Naive B cell (primary cell): ENCODE results near the gene CPSF7. TPM values are rescaled to one million over a fixed set of nuclear protein-coding genes. Genes with fewer than 3 reads are reported as not detected.
"Not testable (repeated sequence)": the region's sequence is repeated elsewhere in the genome, so short reads cannot be mapped to it uniquely, and the experiment has no call there.

Experiments
- ATAC-seq, 2 donors: fragments of 150-1000 bp; cut with Tn5 transposase; 2 replicates each; pipeline ENCODE4 v1.10.0; 2021; ENCODE audit warnings: low read depth in 2 of 2, mild to moderate bottlenecking in 2 of 2, moderate library complexity in 2 of 2
- DNase-seq: peaks from one replicate; pipeline ENCODE4 v3.0.0; 2022
- H3K27ac Mint-ChIP-seq, 6 donors: one replicate each; pipeline ENCODE4 v1.8.0; 2020 to 2022; ENCODE audit warnings: mild to moderate bottlenecking in 6 of 6, mixed read lengths in 6 of 6, moderate library complexity in 5 of 6, inconsistent platforms in 2 of 6
- H3K27me3 Mint-ChIP-seq, 3 donors: one replicate each; pipeline ENCODE4 v1.8.0; 2021 to 2022; ENCODE audit warnings: mixed read lengths in 3 of 3, mild to moderate bottlenecking in 1 of 3
- H3K36me3 Mint-ChIP-seq, 2 donors: one replicate each; pipeline ENCODE4 v1.8.0; 2020 to 2022; ENCODE audit warnings: mixed read lengths in 2 of 2, inconsistent platforms in 1 of 2, mild to moderate bottlenecking in 1 of 2
- H3K4me1 Mint-ChIP-seq, 3 donors: one replicate each; pipeline ENCODE4 v1.8.0; 2020 to 2022; ENCODE audit warnings: mixed read lengths in 3 of 3, inconsistent platforms in 1 of 3, mild to moderate bottlenecking in 1 of 3, moderate library complexity in 1 of 3
- H3K4me3 Mint-ChIP-seq, 8 donors: one replicate each; pipeline ENCODE4 v1.8.0; 2020 to 2022; ENCODE audit warnings: mild to moderate bottlenecking in 8 of 8, mixed read lengths in 8 of 8, moderate library complexity in 8 of 8, inconsistent platforms in 2 of 8
- H3K9me3 Mint-ChIP-seq, 7 donors: one replicate each; pipeline ENCODE4 v1.8.0; 2020 to 2022; ENCODE audit warnings: mixed read lengths in 7 of 7, mild to moderate bottlenecking in 5 of 7, inconsistent platforms in 2 of 7, moderate library complexity in 1 of 7
- polyA plus RNA-seq, 6 donors: library from polyadenylated mRNA; unstranded; fragments of 300-500 nt; fragmentation: Illumina TruSeq; gene quantifications; one replicate each; pipeline ENCODE4 v1.2.3, GENCODE V29; 2021; ENCODE audit warnings: low read depth in 6 of 6

The CPSF7 gene
- polyA plus RNA-seq, 6 donors from 2014 or later = 26.3 to 43.8 (median 36.6) TPM

GRCh38 chr11:61454520-61454919 is 24.7 kb upstream of the CPSF7 start:
- no peaks in the 10 kb centered on the region for H3K27me3 Mint-ChIP-seq
- no peaks in the 10 kb centered on the region for H3K9me3 Mint-ChIP-seq
- ATAC-seq = no peak
- no peak overlapping the region for H3K4me3 Mint-ChIP-seq
- H3K4me1 Mint-ChIP-seq = peaks cover 7 to 14% (median 12%) of the 10 kb centered on the region in 3 donors
- H3K36me3 Mint-ChIP-seq = peaks cover 8 to 11% of the 10 kb centered on the region in 2 donors
- peak overlapping the region in 2 of 6 donors; percentile 12 to 53 for H3K27ac Mint-ChIP-seq
- no peak for DNase-seq

- Mint-ChIP-seq H3K4me3 (no peak overlapping the region), H3K9me3 (no peaks in the 10 kb centered on the region), H3K36me3 (peaks cover 8 to 11% of the 10 kb centered on the region in 2 donors), H3K27me3 (no peaks in the 10 kb centered on the region), H3K27ac (peak overlapping the region in 1 of 6 donors; percentile 76), H3K4me1 (peaks cover 7 to 14% (median 12%) of the 10 kb centered on the region in 3 donors)
- no peak for DNase-seq
- no peak for ATAC-seq
Measured at GRCh38 chr11:61453695-61454094, 23.9 kb upstream of the CPSF7 start.

- peaks cover 11% of the 10 kb centered on the region in 2 donors for H3K36me3 Mint-ChIP-seq
Measured at GRCh38 chr11:61452825-61453224, 23.1 kb upstream of the CPSF7 start.

GRCh38 chr11:61448552-61448927 is 18.8 kb upstream of the CPSF7 start:
- Mint-ChIP-seq H3K9me3 (no peaks in the 10 kb centered on the region), H3K4me1 (peaks cover under 1 to 15% (median 5%) of the 10 kb centered on the region in 3 donors), H3K4me3 (no peak overlapping the region), H3K27me3 (no peaks in the 10 kb centered on the region), H3K27ac (no peak overlapping the region), H3K36me3 (peaks cover 10 to 18% of the 10 kb centered on the region in 2 donors)
- ATAC-seq = no peak
- no peak for DNase-seq

More at GRCh38 chr11:61452825-61453224, 23.1 kb upstream of the CPSF7 start:
- Mint-ChIP-seq H3K27ac (peak overlapping the region in 1 of 6 donors; percentile 80), H3K27me3 (no peaks in the 10 kb centered on the region), H3K9me3 (no peaks in the 10 kb centered on the region), H3K4me1 (peaks cover 7 to 14% (median 12%) of the 10 kb centered on the region in 3 donors), H3K4me3 (no peak overlapping the region)
- ATAC-seq = no peak
- no peak for DNase-seq

- peaks cover 15 to 24% of the 10 kb centered on the region in 2 donors for H3K36me3 Mint-ChIP-seq
Measured at GRCh38 chr11:61447601-61448551, 18.1 kb upstream of the CPSF7 start.

GRCh38 chr11:61446211-61446651 is 16.5 kb upstream of the CPSF7 start:
- Mint-ChIP-seq H3K9me3 (peaks cover 0 to 2% (median 0%) of the 10 kb centered on the region in 7 donors), H3K27ac (peak overlapping the region in 1 of 6 donors; percentile 15), H3K4me3 (no peak overlapping the region), H3K36me3 (peaks cover 15 to 26% of the 10 kb centered on the region in 2 donors), H3K4me1 (peaks cover 5 to 20% (median 8%) of the 10 kb centered on the region in 3 donors), H3K27me3 (no peaks in the 10 kb centered on the region)
- DNase-seq (peak; percentile 31), ATAC-seq (peak; percentile 81 to 84)

More at GRCh38 chr11:61447601-61448551, 18.1 kb upstream of the CPSF7 start:
- Mint-ChIP-seq H3K4me3 (no peak overlapping the region), H3K27ac (peak overlapping the region in 3 of 6 donors; percentile 18 to 82 (median 64)), H3K9me3 (peaks cover 0 to 2% (median 0%) of the 10 kb centered on the region in 7 donors), H3K4me1 (peaks cover 5 to 20% (median 7%) of the 10 kb centered on the region in 3 donors), H3K27me3 (no peaks in the 10 kb centered on the region)
- DNase-seq (no peak), ATAC-seq (no peak)

GRCh38 chr11:61445516-61445915 is 15.7 kb upstream of the CPSF7 start:
- ATAC-seq (no peak), DNase-seq (no peak)
- Mint-ChIP-seq H3K4me1 (peaks cover 5 to 19% (median 8%) of the 10 kb centered on the region in 3 donors), H3K36me3 (peaks cover 15 to 26% of the 10 kb centered on the region in 2 donors), H3K27ac (peak overlapping the region in 1 of 6 donors; percentile 15), H3K9me3 (peaks cover 0 to 2% (median 0%) of the 10 kb centered on the region in 7 donors), H3K27me3 (no peaks in the 10 kb centered on the region), H3K4me3 (no peak overlapping the region)

GRCh38 chr11:61442616-61443015 is 12.8 kb upstream of the CPSF7 start:
- peaks cover 0 to 2% (median 0%) of the 10 kb centered on the region in 7 donors for H3K9me3 Mint-ChIP-seq
- H3K27me3 Mint-ChIP-seq = no peaks in the 10 kb centered on the region
- peak overlapping the region in 3 of 6 donors; percentile 11 to 91 (median 27) for H3K27ac Mint-ChIP-seq

GRCh38 chr11:61439615-61440014 is 9.8 kb upstream of the CPSF7 start:
- peaks cover 0 to 2% (median 0%) of the 10 kb centered on the region in 7 donors for H3K9me3 Mint-ChIP-seq
- H3K27ac Mint-ChIP-seq = peak overlapping the region in 1 of 6 donors; percentile 39
- no peak for DNase-seq
- H3K27me3 Mint-ChIP-seq = no peaks in the 10 kb centered on the region
- H3K4me3 Mint-ChIP-seq = no peak overlapping the region
- H3K4me1 Mint-ChIP-seq = peaks cover 20 to 30% (median 21%) of the 10 kb centered on the region in 3 donors
- ATAC-seq = no peak
- peaks cover 16 to 17% of the 10 kb centered on the region in 2 donors for H3K36me3 Mint-ChIP-seq

More at GRCh38 chr11:61442616-61443015, 12.8 kb upstream of the CPSF7 start:
- peaks cover 18 to 26% of the 10 kb centered on the region in 2 donors for H3K36me3 Mint-ChIP-seq
- peaks cover 5 to 16% (median 8%) of the 10 kb centered on the region in 3 donors for H3K4me1 Mint-ChIP-seq
- no peak overlapping the region for H3K4me3 Mint-ChIP-seq
- no peak for ATAC-seq
- no peak for DNase-seq

GRCh38 chr11:61437496-61437895 is 7.7 kb upstream of the CPSF7 start:
- H3K27me3 Mint-ChIP-seq = no peaks in the 10 kb centered on the region
- DNase-seq = no peak

GRCh38 chr11:61430839-61431238 is 1.1 kb upstream of the CPSF7 start:
- not testable (repeated sequence) for ATAC-seq, DNase-seq, H3K9me3 Mint-ChIP-seq, H3K36me3 Mint-ChIP-seq, H3K27me3 Mint-ChIP-seq
- H3K4me3 Mint-ChIP-seq = peak overlapping the region; percentile 93 to 99 (median 98)
- H3K27ac Mint-ChIP-seq = peak overlapping the region; percentile 99 to 100 (median 100)
- H3K4me1 Mint-ChIP-seq = peaks cover 29 to 70% (median 47%) of the 10 kb centered on the region in 3 donors

More at GRCh38 chr11:61437496-61437895, 7.7 kb upstream of the CPSF7 start:
- H3K36me3 Mint-ChIP-seq = peaks cover 8 to 11% of the 10 kb centered on the region in 2 donors
- H3K4me3 Mint-ChIP-seq = no peak overlapping the region
- H3K9me3 Mint-ChIP-seq = no peaks in the 10 kb centered on the region
- no peak for ATAC-seq
- peak overlapping the region in 1 of 6 donors; percentile 27 for H3K27ac Mint-ChIP-seq
- peaks cover 14 to 34% (median 29%) of the 10 kb centered on the region in 3 donors for H3K4me1 Mint-ChIP-seq

- DNase-seq = peak; percentile 80
- Mint-ChIP-seq H3K27ac (peak overlapping the region; percentile 99 to 100 (median 100)), H3K4me3 (peak overlapping the region; percentile 93 to 99 (median 98)), H3K27me3 (no peaks in the 10 kb centered on the region), H3K36me3 (peaks cover 0 to 10% of the 10 kb centered on the region in 2 donors), H3K4me1 (peaks cover 29 to 72% (median 45%) of the 10 kb centered on the region in 3 donors), H3K9me3 (no peaks in the 10 kb centered on the region)
- peak; percentile 57 to 58 for ATAC-seq
Measured at GRCh38 chr11:61429346-61429690, 457 bp downstream of the CPSF7 start.

GRCh38 chr11:61425367-61426131 is 4.2 kb downstream of the CPSF7 start:
- peaks cover 0 to 10% of the 10 kb centered on the region in 2 donors for H3K36me3 Mint-ChIP-seq

More at GRCh38 chr11:61425367-61426131, 4.2 kb downstream of the CPSF7 start:
- DNase-seq (no peak), ATAC-seq (no peak)
- H3K9me3 Mint-ChIP-seq = no peaks in the 10 kb centered on the region
- no peaks in the 10 kb centered on the region for H3K27me3 Mint-ChIP-seq
- H3K4me1 Mint-ChIP-seq = peaks cover 29 to 59% (median 30%) of the 10 kb centered on the region in 3 donors
- H3K4me3 Mint-ChIP-seq = no peak overlapping the region
- H3K27ac Mint-ChIP-seq = peak overlapping the region in 5 of 6 donors; percentile 12 to 86 (median 49)
